GM12872 (cell line): Measurements from ENCODE around the gene SLC7A6OS.

ENCODE experiments used
- TF ChIP-seq, protein P1 (sequence below): IDR thresholded peaks from 3 replicates; pipeline ENCODE4 v1.5.1; 2011; ENCODE audit warnings: low read depth, mild to moderate bottlenecking, low read length, moderate library complexity; ENCODE audit not compliant: insufficient read depth

The SLC7A6OS gene

DNA sequence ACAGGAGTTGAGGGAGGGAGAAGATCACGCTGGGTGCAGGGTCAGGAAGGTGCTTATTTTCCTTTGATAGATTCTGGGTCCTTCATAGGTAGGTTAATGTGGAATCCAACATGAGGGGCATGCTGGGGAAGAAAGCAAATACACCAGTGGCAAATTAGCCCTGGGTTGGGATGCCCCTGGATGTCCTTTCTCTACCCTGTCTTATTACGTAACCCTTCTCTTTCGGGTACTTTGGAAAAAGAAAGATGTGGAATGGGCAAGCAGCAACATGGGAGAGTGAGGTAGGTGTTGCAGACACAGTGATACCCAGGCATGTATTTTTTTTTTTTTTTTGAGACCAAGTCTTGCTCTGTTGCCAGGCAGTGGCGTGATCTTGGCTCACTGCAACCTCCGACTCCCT is 37.3 kb downstream of the SLC7A6OS start:
- TF ChIP-seq, protein P1, sequence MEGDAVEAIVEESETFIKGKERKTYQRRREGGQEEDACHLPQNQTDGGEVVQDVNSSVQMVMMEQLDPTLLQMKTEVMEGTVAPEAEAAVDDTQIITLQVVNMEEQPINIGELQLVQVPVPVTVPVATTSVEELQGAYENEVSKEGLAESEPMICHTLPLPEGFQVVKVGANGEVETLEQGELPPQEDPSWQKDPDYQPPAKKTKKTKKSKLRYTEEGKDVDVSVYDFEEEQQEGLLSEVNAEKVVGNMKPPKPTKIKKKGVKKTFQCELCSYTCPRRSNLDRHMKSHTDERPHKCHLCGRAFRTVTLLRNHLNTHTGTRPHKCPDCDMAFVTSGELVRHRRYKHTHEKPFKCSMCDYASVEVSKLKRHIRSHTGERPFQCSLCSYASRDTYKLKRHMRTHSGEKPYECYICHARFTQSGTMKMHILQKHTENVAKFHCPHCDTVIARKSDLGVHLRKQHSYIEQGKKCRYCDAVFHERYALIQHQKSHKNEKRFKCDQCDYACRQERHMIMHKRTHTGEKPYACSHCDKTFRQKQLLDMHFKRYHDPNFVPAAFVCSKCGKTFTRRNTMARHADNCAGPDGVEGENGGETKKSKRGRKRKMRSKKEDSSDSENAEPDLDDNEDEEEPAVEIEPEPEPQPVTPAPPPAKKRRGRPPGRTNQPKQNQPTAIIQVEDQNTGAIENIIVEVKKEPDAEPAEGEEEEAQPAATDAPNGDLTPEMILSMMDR, result no peak

DNA sequence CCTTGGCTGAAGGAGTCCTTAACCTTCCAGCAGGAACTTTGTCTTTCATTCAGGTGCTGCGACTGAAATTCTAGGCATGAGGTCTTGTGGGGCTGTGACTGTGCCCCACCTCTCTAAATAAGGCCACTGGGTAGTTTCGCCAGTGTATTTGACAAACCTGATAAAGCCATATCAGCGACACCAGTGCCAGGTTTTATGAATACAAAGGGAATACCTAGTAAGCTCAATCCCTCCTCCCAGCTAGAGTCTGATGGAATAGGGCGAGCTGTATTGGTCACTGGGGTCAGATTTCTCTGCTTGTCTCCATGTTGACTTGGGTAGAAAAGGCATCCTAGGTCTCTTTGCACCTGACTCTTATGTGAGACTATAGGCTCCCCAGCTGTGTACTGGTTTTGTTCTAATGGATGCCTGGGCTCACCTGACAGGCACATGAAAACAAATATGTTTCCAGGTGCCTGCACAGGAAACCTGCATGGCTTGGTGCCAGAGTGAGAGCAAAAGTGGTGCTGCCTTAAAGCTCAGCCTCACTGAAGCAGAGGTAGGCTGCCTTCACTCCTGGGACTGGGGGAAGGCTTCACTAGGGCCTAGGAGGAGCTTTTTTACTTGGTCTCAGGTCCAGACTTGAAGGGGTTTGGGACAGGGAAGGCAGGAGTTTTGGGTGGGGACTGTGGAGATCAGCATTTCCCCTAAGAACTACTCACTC is 38.1 kb downstream of the SLC7A6OS start:
- TF ChIP-seq, protein P1, result no peak

DNA sequence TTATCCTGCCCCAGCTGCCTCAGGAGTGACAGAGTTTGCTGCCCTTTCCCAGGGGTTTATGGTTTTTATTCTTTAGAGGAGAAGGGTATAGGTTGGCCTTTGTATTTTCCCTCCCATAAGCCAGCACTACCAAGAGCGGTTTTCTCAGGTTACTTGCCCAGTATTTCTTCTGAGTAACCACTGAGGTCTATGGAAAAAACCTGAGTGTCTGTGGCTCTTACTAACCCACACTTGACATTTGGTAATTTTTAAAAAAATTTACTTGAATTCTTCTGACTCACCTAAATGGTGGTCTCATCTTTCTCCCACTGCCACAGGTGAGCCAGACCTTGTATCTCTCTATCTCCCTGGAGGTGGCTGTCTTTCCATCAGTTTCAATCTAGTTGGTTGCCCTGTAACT is 40.4 kb downstream of the SLC7A6OS start:
- TF ChIP-seq, protein P1, result no peak

DNA sequence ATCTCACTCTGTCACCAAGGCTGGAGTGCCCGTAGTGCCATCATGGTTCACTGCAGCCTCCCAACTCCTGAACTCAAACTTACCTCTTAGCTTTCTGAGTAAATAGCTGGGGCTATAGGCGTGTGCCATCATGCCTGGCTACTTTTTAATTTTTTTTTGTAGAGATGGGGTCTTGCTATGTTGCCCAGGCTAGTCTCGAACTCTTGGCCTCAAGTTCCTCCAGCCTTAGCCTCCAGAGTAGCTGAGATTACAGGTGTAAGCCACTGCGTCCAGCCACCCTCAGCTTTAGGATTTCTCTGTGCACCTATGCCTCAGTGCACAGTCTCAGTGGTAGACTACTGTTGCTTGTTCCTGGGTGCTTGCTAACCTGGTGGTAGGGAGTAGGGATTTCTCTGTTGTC is 41.0 kb downstream of the SLC7A6OS start:
- TF ChIP-seq, protein P1, result no peak

DNA sequence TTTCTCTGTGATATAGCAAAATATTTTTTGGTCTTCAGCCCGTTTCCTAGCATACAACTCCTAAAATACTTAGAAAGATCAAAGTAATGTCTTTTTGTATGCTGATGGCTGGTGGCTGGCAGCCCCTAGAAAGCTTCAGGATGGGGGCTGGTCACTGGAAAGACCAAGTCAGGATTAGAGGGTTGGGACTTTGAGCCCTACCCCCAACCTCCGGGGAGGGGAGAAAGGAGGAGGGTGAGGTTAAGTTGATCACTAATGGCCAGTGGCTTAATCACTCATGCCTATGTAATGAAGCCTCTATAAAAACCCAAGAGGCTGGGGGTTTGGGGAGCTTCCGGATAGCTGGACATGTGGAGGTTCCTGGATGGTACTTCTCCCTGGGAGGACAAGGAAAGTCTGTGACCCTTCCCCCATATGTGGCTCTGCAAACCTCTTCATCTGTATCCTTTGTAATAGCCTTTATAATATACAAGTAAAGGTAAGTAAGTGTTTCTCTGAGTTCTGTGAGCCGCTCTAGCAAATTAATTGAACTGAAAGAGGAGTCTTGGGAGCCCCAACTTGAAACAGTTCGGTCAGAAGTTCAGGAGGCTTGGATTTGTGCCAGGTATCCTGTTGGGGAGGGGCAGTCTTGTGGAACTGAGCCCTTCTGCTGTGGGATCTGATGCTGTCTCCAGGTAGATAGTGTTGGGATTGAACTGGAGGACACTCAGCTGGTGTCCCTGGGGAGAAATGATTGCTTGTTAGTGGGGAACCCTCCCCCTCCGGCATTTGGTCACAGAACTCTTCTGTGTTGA is 42.9 kb downstream of the SLC7A6OS start:
- TF ChIP-seq, protein P1, result no peak

DNA sequence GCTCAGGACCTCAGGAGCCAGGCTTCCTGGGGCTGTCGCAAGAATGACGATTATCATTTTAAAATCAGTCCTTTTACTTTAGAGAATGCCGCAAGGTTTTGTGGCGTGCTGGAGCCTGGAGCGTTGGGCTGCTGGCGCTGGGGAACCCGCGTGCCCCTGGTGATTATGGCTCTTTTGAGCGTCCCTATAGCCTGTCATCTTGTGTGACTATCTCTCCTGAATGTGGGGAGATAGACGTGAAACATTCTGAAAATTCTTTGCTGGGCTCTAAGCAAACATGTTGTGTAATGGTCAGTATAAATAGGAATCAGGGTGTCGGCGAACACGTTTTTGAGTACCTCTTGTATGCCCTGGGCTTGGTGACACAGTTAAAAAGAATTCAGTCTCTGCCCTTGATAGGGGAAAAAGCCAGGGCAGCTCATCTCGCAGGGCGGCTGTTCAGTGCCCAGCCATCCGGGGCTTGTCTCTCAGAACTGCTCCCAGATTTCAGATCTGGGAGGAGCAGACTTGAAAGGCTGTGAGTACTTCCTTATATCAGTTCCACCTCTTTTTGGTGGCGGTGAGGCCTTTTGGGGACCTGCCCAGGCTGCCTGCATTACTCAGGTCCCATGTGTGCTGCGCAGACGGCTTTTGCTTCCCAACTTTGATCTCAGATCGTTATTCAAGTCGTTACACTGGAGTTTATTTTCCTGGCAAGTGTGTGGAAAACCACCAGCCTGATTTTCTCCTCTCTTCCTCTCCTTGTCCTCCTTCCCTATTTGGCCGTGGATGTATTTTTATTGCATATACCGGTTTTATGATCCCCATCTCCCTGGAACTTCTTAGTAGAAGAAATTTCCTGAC is 45.4 kb downstream of the SLC7A6OS start:
- TF ChIP-seq, protein P1, result no peak
